CD4-positive, alpha-beta T cell (primary cell): ENCODE data around the gene SLC47A2. TPM values are rescaled to one million over a fixed set of nuclear protein-coding genes. Genes with fewer than 3 reads are reported as not detected.

Experiments used
- ATAC-seq: fragments of 200-7000 bp; cut with Tn5 transposase; one replicate; pipeline ENCODE4 v1.10.0; 2022; ENCODE audit warnings: mild to moderate bottlenecking; ENCODE audit not compliant: poor library complexity
- CTCF ChIA-PET: fragments of 350-600 bp; sonication (Branson Sonifier 250); formaldehyde crosslinking; loops from one replicate; lab custom pipeline; 2021; ENCODE audit warnings: antibody characterized with exemption, inconsistent platforms; lab: Charles Lee
- POLR2A ChIA-PET: fragments of 350-600 bp; sonication (Branson Sonifier 250); formaldehyde crosslinking; loops from one replicate; lab custom pipeline; 2021; ENCODE audit warnings: antibody characterized with exemption, inconsistent platforms; lab: Charles Lee
- DNase-seq, 14 experiments: peaks; one replicate each; pipeline ENCODE4 v3.0.0-alpha.2; 2013 to 2020; ENCODE audit warnings: mixed read lengths in 2 of 14
- H3K27ac ChIP-seq, 2 donors: one replicate each; pipeline versions ENCODE4 v1.5.1 to v1.7.0; 2013; ENCODE audit warnings: low read length in 2 of 2, low read depth in 1 of 2, mild to moderate bottlenecking in 1 of 2
- H3K27me3 ChIP-seq, 2 experiments: 1 replicate in 1 of 2; 2 replicates in 1 of 2; pipeline versions ENCODE4 v1.6.1 to v1.7.0; 2013; ENCODE audit warnings: low read length in 2 of 2, control low read depth in 1 of 2, mild to moderate bottlenecking in 1 of 2, moderate library complexity in 1 of 2; ENCODE audit not compliant: insufficient read depth in 2 of 2, control insufficient read depth in 1 of 2
- H3K36me3 ChIP-seq: one replicate; pipeline ENCODE4 v1.6.1; 2013; ENCODE audit warnings: low read length, control low read depth; ENCODE audit not compliant: insufficient read depth
- H3K4me1 ChIP-seq: one replicate; pipeline ENCODE4 v1.6.1; 2013; ENCODE audit warnings: low read length, control low read depth; ENCODE audit not compliant: insufficient read depth
- H3K4me3 ChIP-seq: one replicate; pipeline ENCODE4 v1.5.1; 2013; ENCODE audit warnings: mild to moderate bottlenecking, low read length, moderate library complexity
- H3K9me3 ChIP-seq, 2 experiments: 1 replicate in 1 of 2; 2 replicates in 1 of 2; pipeline versions ENCODE4 v1.6.1 to v1.7.0; 2013; ENCODE audit warnings: low read length in 2 of 2, mild to moderate bottlenecking in 2 of 2, control low read depth in 1 of 2, moderate library complexity in 1 of 2; ENCODE audit not compliant: control insufficient read depth in 1 of 2, insufficient read depth in 1 of 2
- H3K27ac Mint-ChIP-seq: one replicate; pipeline ENCODE4 v1.8.0; 2020; ENCODE audit warnings: mixed read lengths
- H3K27me3 Mint-ChIP-seq: one replicate; pipeline ENCODE4 v1.8.0; 2021; ENCODE audit warnings: mixed read lengths
- H3K36me3 Mint-ChIP-seq: one replicate; pipeline ENCODE4 v1.8.0; 2021; ENCODE audit warnings: low read depth, mixed read lengths
- H3K4me1 Mint-ChIP-seq: one replicate; pipeline ENCODE4 v1.8.0; 2021; ENCODE audit warnings: low read depth, mixed read lengths
- H3K4me3 Mint-ChIP-seq: one replicate; pipeline ENCODE4 v1.8.0; 2020; ENCODE audit warnings: mild to moderate bottlenecking, mixed read lengths
- H3K9me3 Mint-ChIP-seq: one replicate; pipeline ENCODE4 v1.8.0; 2020; ENCODE audit warnings: mixed read lengths
- intact Hi-C, 2 experiments: fragments of 100-400 bp; cut with DNase I in 1 of 2; cut with micrococcal nuclease in 1 of 2; formaldehyde crosslinking; loops; one replicate each; pipeline versions ENCODE4 v1.15.1 to v1.9.0; 2023 to 2025; cut with DNase I, micrococcal nuclease
- total RNA-seq, 174 experiments: library from RNA in 2 of 174; stranded (reverse) in 2 of 174; gene quantifications; one replicate each; pipeline ENCODE4 v1.2.3 and lab custom pipeline; 2021 to 2026
- TF ChIP-seq, protein P1 (sequence below): fragments of 200-600 bp; IDR thresholded peaks from one replicate; pipeline ENCODE4 v1.8.0; 2022; ENCODE audit warnings: antibody characterized with exemption, mild to moderate bottlenecking

SLC47A2 gene
- total RNA-seq, 2 experiments from 2014 or later, result not detected

DNA sequence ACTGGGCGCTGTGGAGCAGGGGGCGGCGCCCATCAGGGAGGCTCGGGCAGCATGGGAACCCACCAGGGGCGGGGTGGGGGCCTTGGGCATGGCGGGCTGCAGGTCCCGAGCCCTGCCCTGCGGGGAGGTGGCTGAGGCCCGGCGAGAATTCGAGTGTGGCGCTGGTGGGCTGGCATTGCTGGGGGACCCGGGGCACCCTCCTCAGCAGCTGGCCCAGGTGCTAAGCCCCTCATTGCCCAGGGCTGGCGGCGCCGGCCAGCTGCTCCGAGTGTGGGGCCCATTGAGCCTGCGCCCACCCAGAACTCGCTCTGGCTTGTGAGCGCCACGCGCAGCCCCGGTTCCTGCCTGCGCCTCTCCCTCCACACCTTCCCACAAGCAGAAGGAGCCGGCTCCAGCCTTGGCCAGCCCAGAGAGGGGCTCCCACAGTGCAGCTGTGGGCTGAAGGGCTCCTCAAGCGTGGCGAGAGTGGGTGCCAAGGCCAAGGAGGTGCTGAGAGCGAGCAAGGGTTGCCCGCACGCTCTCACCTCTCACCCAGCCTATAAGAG lies 62.0 kb downstream of the SLC47A2 start:
- Mint-ChIP-seq H3K4me3 (no peak overlapping the region), H3K27me3 (no peaks in the 10 kb centered on the region), H3K9me3 (no peaks in the 10 kb centered on the region), H3K27ac (no peak overlapping the region), H3K36me3 (peaks cover 61% of the 10 kb centered on the region), H3K4me1 (peaks cover 21% of the 10 kb centered on the region)
- TF ChIP-seq, protein P1, sequence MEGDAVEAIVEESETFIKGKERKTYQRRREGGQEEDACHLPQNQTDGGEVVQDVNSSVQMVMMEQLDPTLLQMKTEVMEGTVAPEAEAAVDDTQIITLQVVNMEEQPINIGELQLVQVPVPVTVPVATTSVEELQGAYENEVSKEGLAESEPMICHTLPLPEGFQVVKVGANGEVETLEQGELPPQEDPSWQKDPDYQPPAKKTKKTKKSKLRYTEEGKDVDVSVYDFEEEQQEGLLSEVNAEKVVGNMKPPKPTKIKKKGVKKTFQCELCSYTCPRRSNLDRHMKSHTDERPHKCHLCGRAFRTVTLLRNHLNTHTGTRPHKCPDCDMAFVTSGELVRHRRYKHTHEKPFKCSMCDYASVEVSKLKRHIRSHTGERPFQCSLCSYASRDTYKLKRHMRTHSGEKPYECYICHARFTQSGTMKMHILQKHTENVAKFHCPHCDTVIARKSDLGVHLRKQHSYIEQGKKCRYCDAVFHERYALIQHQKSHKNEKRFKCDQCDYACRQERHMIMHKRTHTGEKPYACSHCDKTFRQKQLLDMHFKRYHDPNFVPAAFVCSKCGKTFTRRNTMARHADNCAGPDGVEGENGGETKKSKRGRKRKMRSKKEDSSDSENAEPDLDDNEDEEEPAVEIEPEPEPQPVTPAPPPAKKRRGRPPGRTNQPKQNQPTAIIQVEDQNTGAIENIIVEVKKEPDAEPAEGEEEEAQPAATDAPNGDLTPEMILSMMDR, result no peak
- ChIA-PET CTCF (no interaction called here), POLR2A (interaction anchor here (1.5 kb wide), 1 partner anchor 13 kb away, joined by 4 read pairs; no protein-coding TSS in a partner anchor)
- no peaks in the 10 kb centered on the region for H3K27me3 ChIP-seq
- H3K27ac ChIP-seq, result no peak overlapping the region
- no peak overlapping the region for H3K4me3 ChIP-seq
- intact Hi-C loops, result loop anchor here in 1 of 2 experiments (5.0 kb wide), 1 partner anchor 93 kb away; the partner anchor contains the start of gene ALDH3A1
- ATAC-seq (no peak), DNase-seq (no peak)
- H3K4me1 ChIP-seq, result peaks cover 9% of the 10 kb centered on the region
- peaks cover 27% of the 10 kb centered on the region for H3K36me3 ChIP-seq
- H3K9me3 ChIP-seq, result no peaks in the 10 kb centered on the region

DNA sequence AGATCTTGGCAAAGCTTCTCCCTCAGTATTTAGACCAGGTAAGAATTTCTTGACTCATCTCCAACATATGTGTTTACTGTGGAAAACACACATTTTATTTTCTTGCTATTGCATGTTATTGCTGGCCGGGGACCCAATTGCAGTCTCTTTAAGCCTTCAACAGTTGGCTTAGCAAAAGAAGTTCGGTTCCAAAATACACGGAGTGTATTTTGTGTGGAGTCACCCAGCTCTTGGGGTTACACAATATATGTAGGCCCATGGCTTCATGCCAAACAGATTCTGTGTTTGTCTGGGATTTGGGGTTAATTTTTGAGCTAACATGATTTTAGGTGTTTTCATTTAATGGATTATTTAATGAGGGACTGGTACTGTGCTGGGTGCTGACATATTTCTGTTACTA lies 63.8 kb downstream of the SLC47A2 start:
- H3K27me3 Mint-ChIP-seq, result no peaks in the 10 kb centered on the region
- intact Hi-C loops, result loop anchor here in 1 of 2 experiments (5.0 kb wide), 1 partner anchor 95 kb away; the partner anchor contains the start of gene ALDH3A1
- no peaks in the 10 kb centered on the region for H3K9me3 ChIP-seq
- H3K27ac ChIP-seq, result no peak overlapping the region
- DNase-seq (no peak), ATAC-seq (no peak)
- POLR2A ChIA-PET, result interaction anchor here (0.7 kb wide), 1 partner anchor 1680 kb away, joined by 3 read pairs; the partner anchor contains the start of gene TOM1L2
- TF ChIP-seq, protein P1, result no peak
- H3K27me3 ChIP-seq, result no peaks in the 10 kb centered on the region
- H3K9me3 Mint-ChIP-seq, result no peaks in the 10 kb centered on the region
- H3K4me1 Mint-ChIP-seq, result peaks cover 35% of the 10 kb centered on the region
- no peak overlapping the region for H3K4me3 ChIP-seq
- peaks cover 53% of the 10 kb centered on the region for H3K36me3 Mint-ChIP-seq
- peaks cover 19% of the 10 kb centered on the region for H3K4me1 ChIP-seq
- no peak overlapping the region for H3K4me3 Mint-ChIP-seq
- CTCF ChIA-PET, result no interaction called here
- no peak overlapping the region for H3K27ac Mint-ChIP-seq
- H3K36me3 ChIP-seq, result peaks cover 27% of the 10 kb centered on the region

DNA sequence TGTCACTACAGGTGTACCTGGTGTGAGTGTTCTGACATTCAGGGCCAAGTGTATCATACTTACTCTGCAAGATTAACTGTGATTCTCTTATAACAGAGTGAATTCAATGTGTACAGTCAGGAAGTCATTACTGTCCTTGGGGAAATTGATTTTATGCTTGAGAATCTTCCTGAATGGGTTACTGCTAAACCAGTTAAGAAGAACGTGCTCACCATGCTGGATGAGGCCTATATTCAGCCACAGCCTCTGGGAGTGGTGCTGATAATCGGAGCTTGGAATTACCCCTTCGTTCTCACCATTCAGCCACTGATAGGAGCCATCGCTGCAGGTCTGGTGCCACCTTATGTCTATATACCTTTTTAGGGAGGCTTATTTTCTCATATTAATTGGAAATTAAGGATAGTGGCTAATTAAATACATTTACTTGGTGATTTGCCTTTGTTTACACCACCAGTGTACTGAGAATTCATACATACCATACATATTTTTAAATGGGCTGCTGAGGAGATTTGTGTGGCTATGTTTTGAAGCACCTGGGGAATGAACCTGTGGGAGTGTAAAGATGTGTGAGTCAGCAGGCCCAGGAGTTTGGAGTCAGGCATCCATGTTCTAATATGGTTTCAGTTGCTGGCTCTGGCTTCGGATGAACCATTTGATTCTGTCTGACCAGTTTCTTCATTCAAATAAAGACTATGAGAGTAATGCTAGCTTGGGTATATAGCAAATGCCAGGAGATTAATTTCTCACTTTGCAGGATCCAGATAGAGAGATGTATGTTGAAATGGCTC lies 64.7 kb downstream of the SLC47A2 start:
- Histone ChIP-seq H3K36me3 (peaks cover 22% of the 10 kb centered on the region), H3K4me1 (peaks cover 23% of the 10 kb centered on the region), H3K4me3 (no peak overlapping the region), H3K9me3 (no peaks in the 10 kb centered on the region), H3K27ac (no peak overlapping the region), H3K27me3 (no peaks in the 10 kb centered on the region)
- intact Hi-C loops, result loop anchor here in 1 of 2 experiments (5.0 kb wide), 1 partner anchor 96 kb away; the partner anchor contains the start of gene ALDH3A1
- no peak overlapping the region for H3K27ac Mint-ChIP-seq
- ChIA-PET POLR2A (no interaction called here), CTCF (no interaction called here)
- TF ChIP-seq, protein P1, result no peak
- no peak for DNase-seq
- H3K4me3 Mint-ChIP-seq, result peak overlapping the region; percentile 30
- peaks cover 45% of the 10 kb centered on the region for H3K36me3 Mint-ChIP-seq
- no peak for ATAC-seq
- no peaks in the 10 kb centered on the region for H3K27me3 Mint-ChIP-seq
- H3K9me3 Mint-ChIP-seq, result no peaks in the 10 kb centered on the region
- peaks cover 42% of the 10 kb centered on the region for H3K4me1 Mint-ChIP-seq
